Ovary (tissue), 9 donors: ENCODE data around the gene TMEM72. TPM values are rescaled to one million over a fixed set of nuclear protein-coding genes. Genes with fewer than 3 reads are reported as not detected.

Experiments
- DNase-seq, 5 donors: peaks; one replicate each; pipeline ENCODE4 v3.0.0-alpha.2; 2019 to 2020
- H3K27ac ChIP-seq, 2 donors: fragments of 200-600 bp; one replicate each; pipeline versions ENCODE4 v1.5.1 to v1.8.0; 2019 to 2022
- H3K27me3 ChIP-seq: fragments of 200-600 bp; one replicate; pipeline ENCODE4 v1.8.0; 2022
- H3K36me3 ChIP-seq: fragments of 200-600 bp; sonication (generic); one replicate; pipeline ENCODE4 v1.5.1; 2019
- H3K4me1 ChIP-seq: one replicate; pipeline ENCODE4 v1.8.1; 2013; ENCODE audit warnings: mild to moderate bottlenecking, moderate library complexity; ENCODE audit not compliant: insufficient read depth
- H3K4me3 ChIP-seq: fragments of 200-600 bp; sonication (generic); one replicate; pipeline ENCODE4 v1.5.1; 2017
- H3K9me3 ChIP-seq, 2 donors: fragments of 200-600 bp in 1 of 2; sonication (generic) in 1 of 2; one replicate each; pipeline versions ENCODE4 v1.5.1 to v1.8.1; 2013 to 2019; ENCODE audit warnings: mild to moderate bottlenecking in 1 of 2, moderate library complexity in 1 of 2
- CTCF ChIP-seq, 3 donors: fragments of 450-650 bp in 2 of 3; fragments of 200-600 bp in 1 of 3; IDR thresholded peaks; one replicate each; pipeline versions ENCODE4 v1.5.1 to v1.8.0; 2016 to 2022; ENCODE audit warnings: antibody characterized with exemption in 3 of 3, mild to moderate bottlenecking in 1 of 3
- EP300 ChIP-seq: sonication (generic); formaldehyde crosslinking; IDR thresholded peaks from one replicate; pipeline ENCODE4 v1.6.1; 2017; ENCODE audit warnings: antibody characterized with exemption
- POLR2A ChIP-seq: fragments of 450-650 bp; IDR thresholded peaks from one replicate; pipeline ENCODE4 v1.6.1; 2017; ENCODE audit warnings: antibody characterized with exemption, mild to moderate bottlenecking, moderate library complexity
- WGBS, 3 donors: extraction: QIAGEN DNeasy Blood & Tissue Kit in 1 of 3; methylation state at CpG; one replicate each; pipeline versions ENCODE4 v1.1.5 to v1.1.7; 2013 to 2017; 5-methylcytosine and 5-hydroxymethylcytosine counted together
- intact Hi-C, 4 donors: fragments of 100-400 bp; cut with DNase I; formaldehyde crosslinking; loops; one replicate each; pipeline versions ENCODE4 v1.11.0 to v1.15.1; 2022 to 2023
- polyA plus RNA-seq, 2 donors: library from polyadenylated mRNA; stranded (reverse); fragments of 200-250 nt in 1 of 2; fragments of 350-450 nt in 1 of 2; fragmentation: Illumina TruSeq in 1 of 2; extraction: RNeasy Lipid Tissue Mini Kit (QIAGEN cat#74804) in 1 of 2; gene quantifications; one replicate each; pipeline ENCODE4 v1.2.3, GENCODE V29; 2013 to 2014
- total RNA-seq, 7 donors: library from RNA; depleted of rRNA in 2 of 7; stranded (reverse); fragments of >200 nt in 2 of 7; fragmentation: NEBNext Ultra II Directional in 3 of 7; extraction: Animal tissue kit (Norgen Biotek cat#: 25700) in 3 of 7; gene quantifications; one replicate each; pipeline versions ENCODE4 v1.1.0 to v1.2.4, GENCODE V29; 2016 to 2023
- donor health status: DM: no; HTN: no; CAD: no; lungs with moderate emphysema.
- donor health status: DM: no; HTN: no; CAD: no.
- donor health status: Bipolar disorder and iron deficiency.
- donor health status: DM: yes; HTN: yes; CAD: no.
- donor health status: DM: no; HTN: no; CAD: no.
- donor health status: DM: yes; HTN: yes; CAD: no.

TMEM72 gene
- total and polyA plus RNA-seq, 9 donors, result 0.05 TPM; not detected in 8

- peak in 2 of 5 donors; percentile 24 to 51 for DNase-seq
- Histone ChIP-seq H3K27ac (no peak overlapping the region), H3K27me3 (no peaks in the 10 kb centered on the region), H3K9me3 (no peaks in the 10 kb centered on the region), H3K4me1 (peaks cover 2% of the 10 kb centered on the region), H3K4me3 (no peak overlapping the region), H3K36me3 (no peaks in the 10 kb centered on the region)
- WGBS, 3 donors, result 39 to 45% (median 42%) methylated on average over 2 of the region's 2 CpGs
- intact Hi-C loops, result no loop called here
- no peak for TF ChIP-seq CTCF (IDR thresholded peaks at IDR 0.05)
- no peak for TF ChIP-seq EP300
- no peak for TF ChIP-seq POLR2A
Observed at GRCh38 chr10:44927352-44927751, 16.2 kb downstream of the TMEM72 start.

- intact Hi-C loops, result no loop called here
- Histone ChIP-seq H3K9me3 (no peaks in the 10 kb centered on the region), H3K36me3 (no peaks in the 10 kb centered on the region), H3K4me3 (no peak overlapping the region), H3K27ac (no peak overlapping the region), H3K4me1 (peaks cover 2% of the 10 kb centered on the region), H3K27me3 (no peaks in the 10 kb centered on the region)
- TF ChIP-seq CTCF (IDR thresholded peaks at IDR 0.05), result no peak
- TF ChIP-seq EP300, result no peak
- TF ChIP-seq POLR2A, result no peak
- DNase-seq, result no peak
Observed at GRCh38 chr10:44928462-44928861, 17.3 kb downstream of the TMEM72 start.

- Histone ChIP-seq H3K4me3 (no peak overlapping the region), H3K4me1 (peaks cover 2% of the 10 kb centered on the region), H3K27me3 (no peaks in the 10 kb centered on the region), H3K36me3 (no peaks in the 10 kb centered on the region), H3K27ac (no peak overlapping the region), H3K9me3 (no peaks in the 10 kb centered on the region)
- intact Hi-C loops, result loop anchor here in 1 of 4 donors (10.0 kb wide), 1 partner anchor 75 kb away; the partner anchor contains the start of gene ZNF22
- TF ChIP-seq POLR2A, result no peak
- WGBS, 3 donors, result 80 to 95% (median 93%) methylated on average over 8 of the region's 8 CpGs
- no peak for DNase-seq
Observed at GRCh38 chr10:44929356-44930255, 18.5 kb downstream of the TMEM72 start.

- WGBS, 3 donors, result 81 to 85% (median 85%) methylated on average over 4 of the region's 4 CpGs
- no peaks in the 10 kb centered on the region for H3K27me3 ChIP-seq
- no peaks in the 10 kb centered on the region for H3K36me3 ChIP-seq
- TF ChIP-seq EP300 (no peak), CTCF (IDR thresholded peaks at IDR 0.05) (no peak), POLR2A (no peak)
- no peak overlapping the region for H3K27ac ChIP-seq
- DNase-seq, result no peak
- peaks cover 2% of the 10 kb centered on the region for H3K4me1 ChIP-seq
- intact Hi-C loops, result loop anchor here in 1 of 4 donors (10.0 kb wide), 1 partner anchor 74 kb away; the partner anchor contains the start of gene ZNF22
- no peak overlapping the region for H3K4me3 ChIP-seq
- no peaks in the 10 kb centered on the region for H3K9me3 ChIP-seq
Observed at GRCh38 chr10:44930904-44931620, 19.9 kb downstream of the TMEM72 start.
